Astrocyte of the cerebellum (primary cell): Measurements from ENCODE around the gene GRAMD1B.

ENCODE experiments used
- DNase-seq: peaks from one replicate; pipeline ENCODE4 v3.0.0-alpha.2; 2011; ENCODE audit warnings: low read depth
- H3K4me3 ChIP-seq: 2 replicates; pipeline ENCODE4 v1.5.1; 2011; ENCODE audit warnings: mild to moderate bottlenecking, low read depth, low read length, moderate library complexity
- in situ Hi-C: cut with HindIII; loops from 2 replicates; pipeline ENCODE4 v1.10.0; 2017; ENCODE audit warnings: low sequenced_read_pairs
- TF ChIP-seq, protein P1 (sequence below): IDR thresholded peaks from 2 replicates; pipeline ENCODE4 v1.5.1; 2012; ENCODE audit warnings: low read length, low read depth, moderate library complexity, mild to moderate bottlenecking; ENCODE audit errors: missing control alignments

Gene GRAMD1B

DNA sequence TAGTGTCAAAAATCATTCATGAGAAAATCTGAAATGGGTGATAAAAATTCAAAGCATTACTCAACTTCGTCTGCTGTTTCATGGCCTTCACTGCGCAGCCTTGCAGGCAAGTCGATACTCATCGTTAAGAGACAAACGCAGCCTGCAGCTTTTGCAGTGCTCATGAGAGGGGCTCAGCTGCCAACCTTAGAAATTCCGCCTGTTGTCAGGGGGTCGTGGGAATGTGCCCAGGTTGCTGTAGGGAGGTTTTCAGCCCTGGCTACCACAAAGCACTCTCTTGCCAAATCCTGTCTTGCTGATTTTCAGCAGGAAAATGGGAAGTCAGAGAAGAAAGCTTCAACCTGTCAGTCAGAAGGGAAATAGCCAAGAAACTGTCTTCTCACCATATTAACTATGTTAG is 25.4 kb upstream of the GRAMD1B start:
- in situ Hi-C loops: no loop called here
- no peak for DNase-seq
- TF ChIP-seq, protein P1, sequence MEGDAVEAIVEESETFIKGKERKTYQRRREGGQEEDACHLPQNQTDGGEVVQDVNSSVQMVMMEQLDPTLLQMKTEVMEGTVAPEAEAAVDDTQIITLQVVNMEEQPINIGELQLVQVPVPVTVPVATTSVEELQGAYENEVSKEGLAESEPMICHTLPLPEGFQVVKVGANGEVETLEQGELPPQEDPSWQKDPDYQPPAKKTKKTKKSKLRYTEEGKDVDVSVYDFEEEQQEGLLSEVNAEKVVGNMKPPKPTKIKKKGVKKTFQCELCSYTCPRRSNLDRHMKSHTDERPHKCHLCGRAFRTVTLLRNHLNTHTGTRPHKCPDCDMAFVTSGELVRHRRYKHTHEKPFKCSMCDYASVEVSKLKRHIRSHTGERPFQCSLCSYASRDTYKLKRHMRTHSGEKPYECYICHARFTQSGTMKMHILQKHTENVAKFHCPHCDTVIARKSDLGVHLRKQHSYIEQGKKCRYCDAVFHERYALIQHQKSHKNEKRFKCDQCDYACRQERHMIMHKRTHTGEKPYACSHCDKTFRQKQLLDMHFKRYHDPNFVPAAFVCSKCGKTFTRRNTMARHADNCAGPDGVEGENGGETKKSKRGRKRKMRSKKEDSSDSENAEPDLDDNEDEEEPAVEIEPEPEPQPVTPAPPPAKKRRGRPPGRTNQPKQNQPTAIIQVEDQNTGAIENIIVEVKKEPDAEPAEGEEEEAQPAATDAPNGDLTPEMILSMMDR: no peak
- no peak overlapping the region for H3K4me3 ChIP-seq

DNA sequence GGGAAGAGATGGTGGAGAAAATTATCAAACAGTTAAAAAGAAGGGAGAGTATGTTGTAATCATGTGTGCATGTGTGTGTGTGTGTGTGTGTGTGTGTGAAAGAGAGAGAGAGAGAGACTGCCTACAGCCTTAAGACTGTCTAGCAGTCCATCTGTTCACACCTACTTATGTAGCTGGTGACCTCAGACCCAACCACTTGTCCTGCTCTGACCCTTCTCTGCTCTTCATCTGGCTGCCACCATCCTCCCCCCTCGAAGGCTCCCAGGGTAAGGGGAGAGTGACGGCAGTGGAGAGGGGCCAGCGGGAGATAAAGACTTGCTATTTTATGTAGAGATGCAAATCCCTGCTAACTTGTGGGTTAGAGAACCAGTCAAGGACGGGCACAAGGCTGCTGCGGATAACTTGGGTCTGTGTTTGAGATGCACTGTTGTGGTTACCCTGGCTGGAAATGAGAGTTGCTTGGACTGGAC is 24.9 kb upstream of the GRAMD1B start:
- in situ Hi-C loops: no loop called here
- DNase-seq: no peak
- TF ChIP-seq, protein P1: no peak
- H3K4me3 ChIP-seq: no peak overlapping the region

GRCh38 chr11:123406441-123407129 is 23.5 kb upstream of the GRAMD1B start:
- H3K4me3 ChIP-seq: no peak overlapping the region
- DNase-seq: no peak
- TF ChIP-seq, protein P1: no peak
- in situ Hi-C loops: no loop called here

GRCh38 chr11:123407130-123407995 is 22.7 kb upstream of the GRAMD1B start:
- no peak overlapping the region for H3K4me3 ChIP-seq
- in situ Hi-C loops: no loop called here
- DNase-seq: peak; percentile 49
- TF ChIP-seq, protein P1: peak; percentile 76

- DNase-seq: no peak
- in situ Hi-C loops: no loop called here
- TF ChIP-seq, protein P1: no peak
- no peak overlapping the region for H3K4me3 ChIP-seq
Observed at GRCh38 chr11:123407996-123408597, 22.0 kb upstream of the GRAMD1B start.

GRCh38 chr11:123408619-123409455 is 21.2 kb upstream of the GRAMD1B start:
- TF ChIP-seq, protein P1: no peak
- no peak for DNase-seq
- no peak overlapping the region for H3K4me3 ChIP-seq
- in situ Hi-C loops: no loop called here
